ENCODE data around the gene TRIM54. TPM values are rescaled to one million over a fixed set of nuclear protein-coding genes. Genes with fewer than 3 reads are reported as not detected.
A peak's percentile ranks its signal among the peaks of the same experiment; 100 is the strongest.

Gene TRIM54
- polyA plus RNA-seq, 3 donors: not detected

DNA sequence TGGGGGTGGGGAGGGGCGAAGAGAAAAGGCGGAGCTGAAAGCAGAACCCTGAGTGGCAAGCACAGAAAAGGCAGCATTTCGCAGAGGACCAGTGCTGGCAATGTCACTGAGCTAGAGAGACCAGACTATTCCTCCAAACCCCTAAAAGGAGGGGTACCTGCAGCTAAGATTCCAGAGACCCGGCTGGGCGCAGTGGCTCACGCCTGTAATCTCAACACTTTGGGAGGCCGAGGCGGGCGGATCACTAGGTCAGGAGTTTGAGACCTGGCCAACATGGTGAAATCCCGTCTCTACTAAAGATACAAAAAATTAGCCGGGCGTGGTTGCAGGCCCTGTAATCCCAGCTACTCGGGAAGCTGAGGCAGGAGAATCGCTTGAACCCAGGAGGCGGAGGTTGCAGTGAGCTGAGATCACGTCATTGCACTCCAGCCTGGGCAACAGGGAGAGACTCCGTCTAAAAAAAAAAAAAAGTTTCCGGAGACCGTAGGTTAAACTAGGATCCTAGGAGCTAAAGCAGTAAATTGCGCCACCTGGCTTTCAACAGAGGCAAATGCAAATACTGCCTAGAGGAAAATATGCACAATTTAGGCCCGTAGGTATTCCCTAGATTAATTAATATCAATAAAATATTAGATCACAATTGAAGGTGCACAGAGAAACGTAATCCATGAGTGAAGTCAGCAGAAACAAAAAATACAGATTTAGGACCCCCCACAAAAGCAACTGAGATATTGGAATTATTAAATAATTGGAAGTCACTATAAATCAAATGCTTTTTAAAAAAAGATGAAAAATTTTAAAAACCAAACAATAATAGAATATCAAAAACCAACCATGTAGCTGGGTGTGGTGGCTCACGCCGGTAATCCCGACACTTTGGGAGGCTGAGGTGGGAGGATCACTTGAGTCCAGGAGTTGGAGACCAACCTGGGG is 21.1 kb downstream of the TRIM54 start:
- Histone ChIP-seq H3K4me3 (replicated peaks in 1 of 3; ENCODE audit: low read depth in 2 of 3, low read length in 3 of 3) (peak overlapping the region; percentile 23 to 67 (median 28)), H3K79me2 (ENCODE audit: insufficient read depth, low read length) (no peaks in the 10 kb centered on the region), H3K27ac (ENCODE audit: low read depth in 1 of 2, low read length in 2 of 2) (no peak overlapping the region), H2AFZ (ENCODE audit: insufficient read depth, low read depth, low read length, poor library complexity, severe bottlenecking) (peak overlapping the region; percentile 81), H3K4me1 (ENCODE audit: control insufficient read depth in 1 of 2, insufficient read depth in 2 of 2, low read length in 2 of 2) (peaks cover 12 to 14% of the 10 kb centered on the region in 2 donors), H3K4me2 (replicated peaks; ENCODE audit: extremely low read depth, low read length, poor library complexity, severe bottlenecking) (peak overlapping the region; percentile 64), H3K9ac (ENCODE audit: insufficient read depth, low read length, poor library complexity, severe bottlenecking) (peak overlapping the region; percentile 29), H3K36me3 (replicated peaks in 1 of 2; ENCODE audit: control insufficient read depth in 1 of 2, insufficient read depth in 2 of 2, low read length in 2 of 2) (no peaks in the 10 kb centered on the region), H3K9me3 (replicated peaks in 1 of 2; ENCODE audit: control insufficient read depth in 1 of 2, insufficient read depth in 1 of 2, low read length in 2 of 2) (peaks cover 0 to 7% of the 10 kb centered on the region in 2 donors), H4K20me1 (ENCODE audit: insufficient read depth, low read length) (no peaks in the 10 kb centered on the region), H3K27me3 (ENCODE audit: control insufficient read depth in 2 of 2, insufficient read depth in 2 of 2, low read length in 2 of 2) (peaks cover 4 to 32% of the 10 kb centered on the region in 2 donors)
- intact Hi-C loops (cut with micrococcal nuclease): loop anchor here in 1 of 2 donors (5.0 kb wide), 1 partner anchor 206 kb away; no protein-coding TSS in a partner anchor
- H3K27ac Mint-ChIP-seq: peak overlapping the region in 4 of 7 donors; percentile 40 to 64 (median 42)
- peak overlapping the region; percentile 74 to 87 for H3K4me3 Mint-ChIP-seq
- DNase-seq: peak; percentile 38 to 74 (median 66)
- peaks cover 37 to 47% (median 46%) of the 10 kb centered on the region in 3 donors for H3K27me3 Mint-ChIP-seq (ENCODE audit: low read depth in 3 of 3)
- TF ChIP-seq, protein P1, sequence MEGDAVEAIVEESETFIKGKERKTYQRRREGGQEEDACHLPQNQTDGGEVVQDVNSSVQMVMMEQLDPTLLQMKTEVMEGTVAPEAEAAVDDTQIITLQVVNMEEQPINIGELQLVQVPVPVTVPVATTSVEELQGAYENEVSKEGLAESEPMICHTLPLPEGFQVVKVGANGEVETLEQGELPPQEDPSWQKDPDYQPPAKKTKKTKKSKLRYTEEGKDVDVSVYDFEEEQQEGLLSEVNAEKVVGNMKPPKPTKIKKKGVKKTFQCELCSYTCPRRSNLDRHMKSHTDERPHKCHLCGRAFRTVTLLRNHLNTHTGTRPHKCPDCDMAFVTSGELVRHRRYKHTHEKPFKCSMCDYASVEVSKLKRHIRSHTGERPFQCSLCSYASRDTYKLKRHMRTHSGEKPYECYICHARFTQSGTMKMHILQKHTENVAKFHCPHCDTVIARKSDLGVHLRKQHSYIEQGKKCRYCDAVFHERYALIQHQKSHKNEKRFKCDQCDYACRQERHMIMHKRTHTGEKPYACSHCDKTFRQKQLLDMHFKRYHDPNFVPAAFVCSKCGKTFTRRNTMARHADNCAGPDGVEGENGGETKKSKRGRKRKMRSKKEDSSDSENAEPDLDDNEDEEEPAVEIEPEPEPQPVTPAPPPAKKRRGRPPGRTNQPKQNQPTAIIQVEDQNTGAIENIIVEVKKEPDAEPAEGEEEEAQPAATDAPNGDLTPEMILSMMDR (IDR thresholded peaks at IDR 0.05): peak; percentile 95
- peaks cover 0 to 6% (median 0%) of the 10 kb centered on the region in 7 donors for H3K9me3 Mint-ChIP-seq
- WGBS (ENCODE audit: insufficient coverage): 14% methylated on average over 18 of the region's 25 CpGs
- H3K4me1 Mint-ChIP-seq: peaks cover 17% of the 10 kb centered on the region
- peaks cover 2 to 5% of the 10 kb centered on the region in 2 donors for H3K36me3 Mint-ChIP-seq

DNA sequence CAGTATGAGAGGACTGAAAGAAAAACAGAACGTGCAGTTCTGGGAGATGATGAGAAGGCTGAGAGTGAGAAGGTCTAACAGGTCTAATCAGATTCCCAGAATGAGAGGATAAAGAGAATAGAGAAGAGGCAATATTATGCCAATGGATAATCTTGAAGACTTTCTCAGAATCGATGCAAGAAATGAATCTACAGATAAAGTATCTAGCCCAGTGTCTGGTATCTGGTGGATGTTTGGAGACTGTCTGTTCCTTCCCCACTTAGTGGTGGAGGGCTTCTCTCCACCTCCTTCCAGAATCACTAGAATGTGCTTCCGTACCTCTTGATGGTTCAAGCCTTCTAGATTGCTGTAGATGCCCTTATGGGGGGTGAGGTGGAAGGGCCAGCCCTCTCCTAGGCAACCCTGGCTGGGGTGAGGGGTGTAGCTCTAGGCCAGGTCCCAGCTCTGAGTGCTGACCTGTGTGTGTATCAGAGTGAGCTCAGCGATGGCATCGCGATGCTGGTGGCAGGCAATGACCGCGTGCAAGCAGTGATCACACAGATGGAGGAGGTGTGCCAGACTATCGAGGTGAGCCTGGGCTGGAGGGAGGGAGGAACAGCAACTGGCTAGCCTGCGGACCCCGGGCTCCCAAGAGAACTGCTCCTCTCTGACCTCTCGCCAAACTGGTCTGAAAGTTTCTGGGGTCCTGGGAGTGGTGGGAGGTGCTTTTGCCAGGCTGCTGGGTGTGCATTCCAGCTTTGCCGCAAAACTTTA is 22.4 kb downstream of the TRIM54 start:
- Mint-ChIP-seq H3K36me3 (peaks cover 14 to 18% of the 10 kb centered on the region in 2 donors), H3K4me1 (peaks cover 17% of the 10 kb centered on the region), H3K27me3 (ENCODE audit: low read depth in 3 of 3) (peaks cover 38 to 50% (median 47%) of the 10 kb centered on the region in 3 donors), H3K4me3 (peak overlapping the region in 1 of 2 donors; percentile 31), H3K27ac (no peak overlapping the region), H3K9me3 (peaks cover 0 to 6% (median 1%) of the 10 kb centered on the region in 7 donors)
- H3K27ac ChIP-seq (ENCODE audit: low read depth in 1 of 2, low read length in 2 of 2): no peak overlapping the region
- DNase-seq: no peak
- intact Hi-C loops (cut with micrococcal nuclease): loop anchor here in 1 of 2 donors (5.0 kb wide), 1 partner anchor 207 kb away; no protein-coding TSS in a partner anchor
- 91% methylated on average over 8 of the region's 13 CpGs for WGBS (ENCODE audit: insufficient coverage)
- no peaks in the 10 kb centered on the region for H3K79me2 ChIP-seq (ENCODE audit: insufficient read depth, low read length)
- H3K27me3 ChIP-seq (ENCODE audit: control insufficient read depth in 2 of 2, insufficient read depth in 2 of 2, low read length in 2 of 2): peaks cover 4 to 32% of the 10 kb centered on the region in 2 donors
- no peak overlapping the region for H3K4me3 ChIP-seq (replicated peaks in 1 of 3; ENCODE audit: low read depth in 2 of 3, low read length in 3 of 3)
- H4K20me1 ChIP-seq (ENCODE audit: insufficient read depth, low read length): no peaks in the 10 kb centered on the region
- H3K4me2 ChIP-seq (replicated peaks; ENCODE audit: extremely low read depth, low read length, poor library complexity, severe bottlenecking): no peak overlapping the region
- H3K4me1 ChIP-seq (ENCODE audit: control insufficient read depth in 1 of 2, insufficient read depth in 2 of 2, low read length in 2 of 2): peaks cover 12 to 14% of the 10 kb centered on the region in 2 donors
- no peak overlapping the region for H2AFZ ChIP-seq (ENCODE audit: insufficient read depth, low read depth, low read length, poor library complexity, severe bottlenecking)
- peaks cover 3 to 12% of the 10 kb centered on the region in 2 donors for H3K36me3 ChIP-seq (replicated peaks in 1 of 2; ENCODE audit: control insufficient read depth in 1 of 2, insufficient read depth in 2 of 2, low read length in 2 of 2)
- no peak overlapping the region for H3K9ac ChIP-seq (ENCODE audit: insufficient read depth, low read length, poor library complexity, severe bottlenecking)
- TF ChIP-seq, protein P1 (IDR thresholded peaks at IDR 0.05): no peak
- H3K9me3 ChIP-seq (replicated peaks in 1 of 2; ENCODE audit: control insufficient read depth in 1 of 2, insufficient read depth in 1 of 2, low read length in 2 of 2): peaks cover 0 to 7% of the 10 kb centered on the region in 2 donors

Measured in CD14-positive monocyte (primary cell).